Glomerular endothelial cell (primary cell): ENCODE data around the gene GGTLC1. TPM values are rescaled to one million over a fixed set of nuclear protein-coding genes. Genes with fewer than 3 reads are reported as not detected.
A peak's percentile ranks its signal among the peaks of the same experiment; 100 is the strongest.

Experiments
- DNase-seq: peaks from one replicate; pipeline ENCODE4 v3.0.0-alpha.2; 2011; ENCODE audit warnings: low read depth, low spot score; ENCODE audit errors: extremely low read depth
- total RNA-seq: library from RNA; depleted of rRNA; stranded (reverse); fragments of >200 nt; gene quantifications from 2 replicates; pipeline ENCODE4 v1.2.3, GENCODE V29; 2015

The GGTLC1 gene
- total RNA-seq = not detected in 2 replicates

DNA sequence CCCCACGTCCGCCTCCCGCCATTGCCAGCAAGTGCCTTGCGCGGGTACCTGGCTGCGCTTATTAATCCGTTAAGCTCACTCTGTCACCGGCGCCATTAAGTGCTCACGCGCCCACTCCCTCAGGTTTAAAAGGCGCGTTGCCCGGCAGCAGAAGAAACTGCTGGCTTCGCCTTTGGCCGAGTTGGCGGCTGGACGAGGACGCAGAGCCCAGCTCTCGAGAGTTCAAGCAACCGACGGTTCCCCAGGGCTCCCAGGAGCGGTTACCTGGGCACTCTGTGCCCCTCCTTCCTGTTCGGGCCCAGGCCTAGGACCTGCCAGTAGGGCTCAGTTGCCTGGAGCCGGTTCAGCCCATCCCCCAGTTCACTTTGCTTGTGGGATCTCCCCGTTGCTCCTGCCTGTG, at the start of gene GGTLC1:
Gene GGTLC1, minus strand, starts transcription at position 219 of the 400 bp plus-strand sequence. CDS start 2,168 bp downstream, outside the sequence.
- no peak for DNase-seq

GRCh38 chr20:24034820-24035219, 46.2 kb upstream of the GGTLC1 start:
- no peak for DNase-seq

DNA sequence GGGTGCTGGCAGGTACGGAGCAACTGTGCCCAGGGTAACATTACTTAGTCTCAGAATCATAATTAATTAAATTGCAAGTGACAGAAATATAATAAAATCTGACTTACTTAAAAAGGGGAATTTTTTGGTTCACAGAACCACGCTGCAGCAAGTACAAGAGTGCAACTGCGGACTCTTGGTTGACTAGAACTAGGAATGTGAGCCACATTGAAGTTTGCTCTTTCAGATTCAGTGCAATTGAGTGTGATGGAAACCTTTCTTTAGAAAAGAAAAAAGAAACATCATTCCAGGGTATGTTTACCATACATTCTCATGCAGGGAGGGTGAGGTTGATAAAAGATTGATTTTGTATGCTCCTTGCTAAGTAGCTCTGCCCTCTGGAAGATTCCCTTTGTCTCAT, 45.0 kb upstream of the GGTLC1 start:
- no peak for DNase-seq

DNA sequence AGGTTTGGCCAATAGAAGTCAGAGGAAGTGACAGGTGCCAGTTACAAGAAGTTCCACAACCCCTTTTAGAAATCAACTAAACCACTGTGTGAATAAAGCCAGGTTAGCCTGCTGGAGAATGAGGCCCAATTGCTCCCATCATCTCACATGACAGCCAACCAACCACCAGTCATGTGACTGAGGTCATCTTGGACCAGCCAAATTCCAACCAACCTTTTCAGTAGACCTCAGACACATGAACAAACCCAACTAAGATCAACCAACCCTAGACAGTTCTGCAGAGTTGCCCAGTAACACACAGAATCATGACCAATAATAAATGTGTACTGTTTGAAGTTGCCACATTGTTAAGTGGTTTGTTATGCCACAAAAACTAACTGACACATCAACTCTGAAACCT, 44.6 kb upstream of the GGTLC1 start:
- no peak for DNase-seq

GRCh38 chr20:24032400-24032898, 43.9 kb upstream of the GGTLC1 start:
- no peak for DNase-seq

- DNase-seq = peak; percentile 84
These were observed 38.6 kb upstream of the GGTLC1 start for GRCh38 chr20:24027229-24027628.

GRCh38 chr20:24022621-24023180, 34.1 kb upstream of the GGTLC1 start:
- no peak for DNase-seq

- no peak for DNase-seq
These were observed 30.2 kb upstream of the GGTLC1 start for GRCh38 chr20:24018796-24019195.

GRCh38 chr20:24017458-24017755, 28.8 kb upstream of the GGTLC1 start:
- DNase-seq = peak; percentile 62

DNA sequence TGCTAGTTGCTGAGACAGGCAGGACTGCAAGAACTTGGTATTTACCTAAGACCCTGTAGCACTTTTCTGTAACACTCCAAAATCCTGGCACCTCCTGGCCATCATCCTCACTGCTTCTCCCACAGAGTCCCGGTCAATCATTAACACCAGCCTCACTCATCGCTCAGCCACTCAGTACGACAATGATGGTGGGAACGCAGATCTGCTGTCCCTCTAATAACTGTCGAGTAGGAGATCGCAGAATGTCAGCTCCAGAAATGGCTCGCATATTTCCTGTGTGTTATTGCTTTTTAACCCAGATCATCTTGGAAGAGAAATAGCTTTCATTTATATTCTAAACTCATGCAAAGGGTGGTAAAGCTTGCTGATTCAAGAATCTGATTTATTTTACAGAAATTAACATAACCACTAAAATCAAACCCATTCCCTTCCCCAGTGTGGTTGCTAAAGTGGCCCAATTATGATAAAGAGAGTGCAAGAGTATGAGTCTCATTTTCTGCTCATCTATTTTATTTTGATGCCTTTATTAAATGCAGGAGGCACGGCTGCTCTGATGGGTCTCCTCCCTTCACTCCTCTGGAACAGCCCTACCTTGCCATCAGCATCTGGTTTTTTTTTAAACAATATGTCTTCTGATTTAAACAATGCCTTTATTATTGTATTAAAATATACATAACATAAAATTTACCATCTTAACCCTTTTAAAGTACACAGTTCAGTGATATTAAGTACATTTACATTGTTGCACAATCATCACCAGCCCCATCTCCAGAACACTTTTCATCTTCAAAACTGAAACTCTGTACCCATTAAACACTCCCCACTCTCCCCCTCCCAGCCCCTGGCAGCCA, 28.3 kb upstream of the GGTLC1 start:
- DNase-seq = no peak

GRCh38 chr20:24013953-24014352, 25.4 kb upstream of the GGTLC1 start:
- no peak for DNase-seq

- DNase-seq = no peak
These were observed 22.7 kb upstream of the GGTLC1 start for GRCh38 chr20:24011282-24011681.

DNA sequence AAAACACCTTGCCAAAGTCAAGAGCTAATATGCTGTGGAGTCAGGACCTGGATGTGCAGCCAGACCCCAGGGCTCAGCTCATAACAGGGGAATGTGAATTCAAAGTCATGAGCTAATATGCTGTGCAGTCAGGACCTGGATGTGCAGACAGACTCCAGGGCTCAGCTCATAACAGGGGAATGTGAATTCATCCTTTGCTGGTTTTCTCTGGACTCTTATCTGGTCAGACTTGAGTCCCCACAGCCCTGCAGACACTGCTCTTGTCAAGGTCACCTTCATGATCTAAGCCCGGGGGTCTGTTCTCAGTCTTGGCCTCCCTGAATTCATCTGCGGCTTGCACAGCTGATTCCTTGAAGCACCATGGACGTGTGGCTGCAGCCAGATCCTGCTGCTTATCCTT, 19.2 kb upstream of the GGTLC1 start:
- no peak for DNase-seq

DNA sequence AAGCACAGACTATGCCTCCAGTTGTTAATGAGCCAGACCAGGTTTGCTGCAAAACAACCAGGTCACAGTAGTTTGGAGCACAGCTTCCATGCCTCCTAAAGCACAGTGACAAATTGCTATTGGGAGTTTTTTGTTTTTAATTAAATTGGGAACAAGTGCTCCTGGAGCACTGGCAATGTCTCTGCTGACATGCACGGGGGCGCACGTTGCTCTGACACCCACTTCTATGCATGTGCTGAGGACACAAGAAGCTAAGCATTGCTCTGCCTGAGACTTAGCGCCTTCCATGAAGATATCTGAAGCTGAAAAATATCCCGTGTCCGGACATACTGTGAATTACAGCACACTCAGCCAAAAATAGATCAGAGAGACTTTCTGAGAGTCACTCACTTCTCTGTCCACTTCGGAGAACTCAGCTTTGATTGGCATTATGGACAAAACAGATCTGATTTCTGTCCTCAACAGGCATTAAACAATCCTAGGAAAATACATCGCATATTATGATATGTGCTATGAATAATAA, 18.6 kb upstream of the GGTLC1 start:
- no peak for DNase-seq

DNA sequence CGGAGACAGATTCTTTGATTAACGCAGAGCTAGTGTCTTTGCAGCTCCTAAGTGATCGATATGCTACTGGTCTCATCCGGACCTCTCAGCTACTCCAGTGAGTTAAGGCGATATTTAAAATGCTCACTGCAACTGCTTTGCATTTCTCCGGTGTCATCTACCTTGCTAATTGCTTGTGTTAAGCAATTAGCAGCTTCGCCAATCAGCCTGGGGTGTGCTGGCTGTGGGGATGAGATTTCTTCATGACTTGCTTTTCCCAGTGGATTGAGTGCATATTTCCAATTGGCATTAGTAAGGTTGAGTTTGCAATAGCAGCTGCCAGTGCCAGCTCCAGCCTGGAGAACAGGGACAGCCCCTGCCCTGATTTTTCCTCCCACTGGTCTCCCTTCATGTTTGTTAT, 18.0 kb upstream of the GGTLC1 start:
- no peak for DNase-seq

DNA sequence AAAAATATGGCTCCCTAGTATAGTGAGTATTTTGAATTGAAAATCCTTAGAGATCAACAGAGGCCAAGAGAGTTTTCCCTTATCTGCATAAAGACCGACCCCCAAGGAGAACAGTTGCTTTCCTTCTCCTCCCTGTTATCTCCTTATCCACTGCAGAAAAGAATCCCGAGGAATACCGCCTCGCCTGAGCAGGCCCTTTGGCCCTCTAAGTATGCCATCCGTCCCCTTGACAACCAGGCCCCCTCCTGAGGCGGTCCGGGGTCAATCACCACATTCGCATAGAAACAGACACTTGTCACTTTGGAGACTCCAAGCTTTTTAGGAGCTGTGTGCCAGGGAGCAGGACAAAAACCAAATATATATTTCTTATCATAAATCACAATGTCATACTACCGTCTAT, 15.9 kb upstream of the GGTLC1 start:
- DNase-seq = no peak

- DNase-seq = no peak
These were observed 14.3 kb upstream of the GGTLC1 start for GRCh38 chr20:24002896-24003295.

DNA sequence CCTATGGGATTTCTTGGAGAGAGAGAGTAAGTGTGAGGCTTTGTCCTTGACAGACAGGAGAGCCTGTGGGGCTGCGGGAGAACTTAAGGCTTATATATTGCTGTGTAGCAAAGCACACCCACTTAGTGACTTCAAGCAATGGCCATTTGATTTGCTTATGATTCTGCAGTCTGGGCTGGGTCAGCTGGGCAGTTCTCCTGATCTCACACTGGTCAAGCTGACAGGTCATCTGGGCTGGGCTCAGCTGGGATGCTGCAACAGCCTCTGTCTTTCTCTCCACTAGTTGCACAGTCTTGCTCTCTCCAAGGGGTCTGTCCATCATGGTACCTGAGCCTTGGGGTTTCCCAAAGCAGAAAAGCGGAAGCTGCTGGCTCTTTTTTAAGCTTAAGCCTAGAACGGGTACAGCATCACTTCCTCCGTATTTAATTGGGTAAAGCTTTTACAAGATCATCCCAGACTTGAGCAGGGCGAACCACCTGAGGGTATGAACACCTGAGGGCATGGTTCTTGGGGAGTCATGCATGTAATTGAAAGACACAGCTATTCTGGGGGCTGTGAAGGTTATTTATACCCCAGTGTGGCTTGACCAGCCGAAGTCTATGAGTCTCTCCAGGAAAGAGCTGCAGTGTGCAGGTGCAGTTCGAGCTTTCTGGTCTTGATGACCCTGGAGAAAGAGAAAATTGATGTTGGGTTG, 13.3 kb upstream of the GGTLC1 start:
- DNase-seq = no peak

DNA sequence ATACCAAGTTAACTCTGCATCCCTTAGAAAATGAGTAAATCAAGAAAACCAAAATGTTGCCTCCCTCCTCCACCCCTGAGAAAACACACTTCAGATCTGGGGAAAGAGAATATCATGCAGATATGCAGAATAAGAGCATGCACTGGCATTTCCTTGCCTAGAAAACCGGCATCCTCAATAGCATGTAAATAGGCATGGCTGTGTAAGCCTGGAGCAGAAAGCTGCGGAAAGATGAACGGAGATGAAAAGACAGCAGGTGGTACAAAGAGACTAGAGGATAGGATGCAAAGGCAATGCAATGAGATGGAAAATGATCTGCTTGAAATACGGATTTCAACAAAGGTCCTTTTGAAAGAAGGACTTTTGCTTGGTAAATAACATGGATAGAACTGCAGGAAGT, 10.3 kb upstream of the GGTLC1 start:
- DNase-seq = no peak

DNA sequence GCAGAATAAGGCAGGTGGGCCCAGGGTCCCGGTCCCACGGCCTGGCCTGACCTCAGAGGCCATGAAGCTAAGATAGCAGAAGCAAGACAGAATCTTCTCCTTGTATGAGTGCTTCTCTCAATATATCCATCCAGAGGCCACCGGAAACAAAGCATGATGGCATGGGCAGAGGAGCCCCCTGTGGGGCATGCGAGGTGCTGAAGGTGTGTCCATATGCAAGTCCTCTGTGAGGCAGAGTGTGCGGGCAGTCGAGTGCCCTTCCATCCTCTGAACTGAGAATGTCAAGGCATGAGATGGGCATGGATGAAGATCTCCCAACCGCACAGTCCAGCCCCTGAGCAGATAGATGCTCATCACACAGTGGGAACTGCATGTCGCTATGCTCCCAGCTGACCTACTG, 9.8 kb upstream of the GGTLC1 start:
- no peak for DNase-seq

DNA sequence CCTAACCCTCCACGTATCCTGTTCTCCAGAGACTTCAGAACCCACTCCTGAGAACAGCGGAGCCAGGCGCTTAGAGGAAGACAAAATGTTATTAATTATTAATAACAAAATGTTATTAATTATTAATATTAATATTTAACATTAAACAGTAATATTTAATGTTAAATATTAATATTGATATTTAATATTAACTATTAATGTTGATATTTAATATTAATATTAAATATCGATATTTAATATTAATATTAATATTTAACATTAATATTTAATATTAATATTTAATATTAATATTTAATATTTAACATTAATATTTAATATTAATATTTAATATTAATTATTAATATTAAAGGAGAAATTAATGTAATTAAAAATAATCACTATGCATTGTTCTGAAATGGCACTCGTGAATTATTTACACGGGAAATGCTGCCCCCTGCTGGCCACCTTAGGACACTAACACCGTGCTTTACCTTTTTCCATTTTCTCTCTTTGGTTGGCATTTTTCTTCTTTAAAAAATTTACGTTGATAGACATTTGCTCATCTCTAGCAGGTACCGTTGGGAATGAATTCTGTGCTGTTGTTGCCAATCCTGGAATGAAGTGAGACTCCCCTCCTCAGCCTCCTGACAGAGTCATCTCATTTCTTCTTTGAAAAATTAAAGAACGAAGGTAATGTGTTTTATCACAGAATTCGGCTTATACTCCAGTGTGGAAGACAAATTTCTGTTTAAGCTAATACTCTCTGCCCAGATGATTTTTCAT, 7.5 kb upstream of the GGTLC1 start:
- no peak for DNase-seq
